Right atrium auricular region (tissue), 2 donors: ENCODE measurements around the gene TYW5. TPM values are rescaled to one million over a fixed set of nuclear protein-coding genes. Genes with fewer than 3 reads are reported as not detected.

Source experiments
- DNase-seq: peaks from one replicate; pipeline ENCODE4 v3.0.0-alpha.2; 2019; ENCODE audit warnings: low spot score
- H3K27ac ChIP-seq, 2 donors: fragments of 200-600 bp; sonication (generic); 1 replicate in 1 of 2; 2 replicates in 1 of 2; pipeline ENCODE4 v1.5.1; 2016 to 2019
- H3K27me3 ChIP-seq, 2 donors: fragments of 200-600 bp; sonication (generic); one replicate each; pipeline versions ENCODE4 v1.5.1 to v1.6.0; 2017 to 2019
- H3K36me3 ChIP-seq: fragments of 200-600 bp; sonication (generic); one replicate; pipeline ENCODE4 v1.5.1; 2016
- H3K4me1 ChIP-seq, 2 donors: fragments of 200-600 bp; sonication (generic); one replicate each; pipeline versions ENCODE4 v1.5.1 to v1.6.0; 2017 to 2019
- H3K4me3 ChIP-seq, 2 donors: fragments of 200-600 bp; sonication (generic); 1 replicate in 1 of 2; 2 replicates in 1 of 2; pipeline ENCODE4 v1.5.1; 2017 to 2019; ENCODE audit warnings: mild to moderate bottlenecking in 1 of 2, moderate library complexity in 1 of 2
- H3K9me3 ChIP-seq, 2 donors: fragments of 200-600 bp; sonication (generic); one replicate each; pipeline ENCODE4 v1.5.1; 2019
- total RNA-seq, 2 donors: library from RNA; depleted of rRNA; stranded (reverse); fragments of >200 nt; gene quantifications; one replicate each; pipeline ENCODE4 v1.1.0, GENCODE V29; 2016
- TF ChIP-seq, protein P1 (sequence below), 2 donors: fragments of 200-600 bp; sonication (generic); IDR thresholded peaks; one replicate each; pipeline ENCODE4 v1.5.1; 2019; ENCODE audit warnings: antibody characterized with exemption in 2 of 2

The TYW5 gene
- total RNA-seq, 2 donors from 2014 or later, result 1.9 to 3.3 TPM

DNA sequence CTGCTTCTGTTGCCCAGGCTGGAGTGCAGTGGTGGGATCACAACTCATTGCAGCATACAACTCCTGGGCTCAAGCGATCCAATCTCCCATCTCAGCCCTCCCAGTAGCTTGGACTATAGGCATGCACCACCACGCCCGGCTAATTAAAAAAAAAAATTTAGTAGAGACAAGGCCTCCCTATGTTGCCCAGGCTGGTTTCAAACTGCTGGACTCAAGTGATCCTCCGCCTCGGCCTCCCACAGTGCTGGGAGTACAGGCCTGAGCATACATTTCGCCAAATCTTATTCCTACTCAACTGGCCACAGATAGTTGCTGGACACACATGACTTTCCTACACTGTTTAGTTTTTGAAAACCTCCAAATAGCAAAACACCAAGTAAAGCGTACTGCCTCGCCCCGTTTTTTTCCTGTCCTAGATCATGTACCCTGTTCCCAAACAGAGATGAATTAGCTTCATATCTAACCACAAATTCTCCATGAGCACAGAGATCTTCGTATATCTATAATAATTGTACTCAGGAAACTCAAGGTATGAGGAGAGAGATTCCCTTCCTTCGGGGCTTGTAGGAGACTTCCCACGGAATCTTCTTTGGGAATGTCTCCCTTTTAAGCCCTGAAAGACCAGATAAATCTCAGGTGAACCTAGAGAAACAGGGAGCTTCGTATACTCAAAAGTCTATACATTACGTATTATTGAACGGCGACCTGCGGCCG is 44.8 kb downstream of the TYW5 start:
- Histone ChIP-seq H3K27ac (peak overlapping the region; percentile 98 to 99), H3K9me3 (no peaks in the 10 kb centered on the region), H3K4me3 (peak overlapping the region; percentile 92 to 96), H3K27me3 (no peaks in the 10 kb centered on the region), H3K36me3 (no peaks in the 10 kb centered on the region), H3K4me1 (peaks cover 0 to 26% of the 10 kb centered on the region in 2 donors)
- no peak for DNase-seq
- TF ChIP-seq, protein P1, sequence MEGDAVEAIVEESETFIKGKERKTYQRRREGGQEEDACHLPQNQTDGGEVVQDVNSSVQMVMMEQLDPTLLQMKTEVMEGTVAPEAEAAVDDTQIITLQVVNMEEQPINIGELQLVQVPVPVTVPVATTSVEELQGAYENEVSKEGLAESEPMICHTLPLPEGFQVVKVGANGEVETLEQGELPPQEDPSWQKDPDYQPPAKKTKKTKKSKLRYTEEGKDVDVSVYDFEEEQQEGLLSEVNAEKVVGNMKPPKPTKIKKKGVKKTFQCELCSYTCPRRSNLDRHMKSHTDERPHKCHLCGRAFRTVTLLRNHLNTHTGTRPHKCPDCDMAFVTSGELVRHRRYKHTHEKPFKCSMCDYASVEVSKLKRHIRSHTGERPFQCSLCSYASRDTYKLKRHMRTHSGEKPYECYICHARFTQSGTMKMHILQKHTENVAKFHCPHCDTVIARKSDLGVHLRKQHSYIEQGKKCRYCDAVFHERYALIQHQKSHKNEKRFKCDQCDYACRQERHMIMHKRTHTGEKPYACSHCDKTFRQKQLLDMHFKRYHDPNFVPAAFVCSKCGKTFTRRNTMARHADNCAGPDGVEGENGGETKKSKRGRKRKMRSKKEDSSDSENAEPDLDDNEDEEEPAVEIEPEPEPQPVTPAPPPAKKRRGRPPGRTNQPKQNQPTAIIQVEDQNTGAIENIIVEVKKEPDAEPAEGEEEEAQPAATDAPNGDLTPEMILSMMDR (IDR thresholded peaks at IDR 0.05), result no peak

DNA sequence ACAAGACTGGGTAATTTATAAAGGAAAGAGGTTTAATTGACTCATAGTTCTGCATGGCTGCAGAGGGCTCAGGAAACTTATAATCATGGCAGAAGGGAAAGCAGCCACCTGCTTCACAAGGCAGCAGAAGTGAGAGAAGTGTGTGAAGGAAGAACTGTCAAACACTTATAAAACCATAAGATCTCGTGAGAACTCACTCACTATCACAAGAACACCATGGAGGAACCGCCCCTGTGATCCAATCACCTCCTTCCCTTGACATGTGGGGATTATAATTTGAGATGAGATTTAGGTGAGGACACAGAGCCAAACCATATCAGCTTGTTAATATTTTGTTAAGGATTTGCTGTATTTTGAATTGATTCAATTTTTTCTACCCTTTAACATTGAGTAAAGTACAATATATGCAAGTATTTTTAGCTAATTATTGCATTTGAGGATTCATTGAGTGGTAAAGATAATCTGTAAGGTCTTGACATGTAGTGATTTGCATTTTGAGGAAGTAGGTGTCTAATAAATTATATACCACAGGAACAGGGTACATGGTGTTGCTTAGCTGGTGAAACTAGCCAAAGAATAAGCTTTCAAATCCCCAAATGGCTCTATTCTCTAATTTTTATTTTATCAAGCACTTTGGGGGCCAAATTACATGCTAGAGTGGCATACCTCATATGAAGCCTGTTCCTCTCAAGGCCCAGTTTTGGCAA is 48.1 kb downstream of the TYW5 start:
- Histone ChIP-seq H3K9me3 (no peaks in the 10 kb centered on the region), H3K27me3 (no peaks in the 10 kb centered on the region), H3K4me3 (no peak overlapping the region), H3K27ac (no peak overlapping the region), H3K36me3 (no peaks in the 10 kb centered on the region), H3K4me1 (peaks cover 0 to 10% of the 10 kb centered on the region in 2 donors)
- no peak for DNase-seq
- TF ChIP-seq, protein P1 (IDR thresholded peaks at IDR 0.05), result no peak

DNA sequence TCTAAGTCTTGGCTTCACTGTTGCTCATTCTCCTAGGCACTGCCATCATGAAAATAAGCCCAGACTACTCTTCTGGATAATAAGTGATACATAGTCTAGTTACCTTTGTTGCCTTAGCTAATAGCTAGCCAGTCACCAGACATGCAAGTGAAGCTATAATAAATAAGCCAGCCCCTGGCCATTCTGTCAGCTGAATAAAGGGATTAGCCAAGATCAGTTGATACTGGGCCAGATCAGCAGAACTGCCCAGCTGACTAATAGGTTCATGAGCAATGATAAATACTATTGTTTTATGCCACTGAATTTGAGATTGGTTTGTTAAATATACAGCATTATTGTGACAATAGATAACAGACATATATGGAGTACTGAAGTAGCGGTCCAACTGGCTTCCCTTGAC is 52.2 kb downstream of the TYW5 start:
- Histone ChIP-seq H3K36me3 (no peaks in the 10 kb centered on the region), H3K27me3 (no peaks in the 10 kb centered on the region), H3K4me1 (no peaks in the 10 kb centered on the region), H3K4me3 (no peak overlapping the region), H3K9me3 (no peaks in the 10 kb centered on the region), H3K27ac (no peak overlapping the region)
- TF ChIP-seq, protein P1 (IDR thresholded peaks at IDR 0.05), result no peak
- DNase-seq, result no peak

DNA sequence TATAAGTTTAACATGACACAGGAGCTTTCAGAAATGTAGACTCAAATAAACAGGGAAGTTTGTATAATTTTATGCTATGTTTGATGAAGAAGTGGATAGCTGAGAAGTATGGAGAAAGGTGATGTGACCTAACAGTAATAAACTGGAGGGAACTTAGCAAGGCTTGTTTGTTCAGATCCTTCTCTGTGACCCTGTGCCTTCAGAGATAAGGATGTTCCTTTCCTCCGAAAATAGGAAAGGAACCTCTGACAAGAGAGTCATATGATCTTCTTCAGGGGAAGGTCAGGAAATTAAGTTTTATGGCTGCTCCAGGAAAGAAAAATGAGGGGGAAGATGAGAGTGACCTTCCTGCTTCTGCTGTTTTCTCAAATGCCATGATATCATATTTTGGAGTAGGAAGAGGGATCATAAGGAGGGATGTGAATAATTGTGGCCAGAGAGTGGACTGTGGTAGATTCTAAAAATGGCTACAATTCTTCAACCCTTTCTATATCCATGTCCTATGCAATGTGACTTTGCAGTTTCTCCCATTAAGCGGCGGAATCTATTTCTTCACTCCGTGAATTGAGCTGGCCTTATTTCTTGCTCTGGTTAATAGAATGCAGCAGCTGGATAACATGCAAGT is 52.7 kb downstream of the TYW5 start:
- TF ChIP-seq, protein P1 (IDR thresholded peaks at IDR 0.05), result no peak
- Histone ChIP-seq H3K4me3 (no peak overlapping the region), H3K27me3 (no peaks in the 10 kb centered on the region), H3K9me3 (no peaks in the 10 kb centered on the region), H3K27ac (no peak overlapping the region), H3K36me3 (no peaks in the 10 kb centered on the region), H3K4me1 (no peaks in the 10 kb centered on the region)
- no peak for DNase-seq

DNA sequence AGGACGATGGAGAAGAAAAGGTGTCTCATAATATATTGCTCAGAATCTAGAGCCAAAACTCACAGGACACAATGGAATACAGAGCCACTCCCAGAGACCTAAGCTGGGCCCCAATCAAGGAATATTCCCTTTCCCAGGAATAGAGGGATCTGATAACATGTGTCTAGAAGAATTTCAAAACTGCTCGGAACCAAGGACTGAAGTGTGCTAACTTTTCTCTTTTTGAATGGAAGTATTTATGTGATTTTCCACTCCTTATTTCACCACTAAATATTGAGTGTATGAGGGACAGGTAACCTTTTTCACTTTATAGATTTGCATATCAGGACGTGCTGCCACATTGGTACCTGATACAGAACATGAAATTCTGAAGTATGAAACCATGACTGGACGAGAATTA is 53.3 kb downstream of the TYW5 start:
- no peaks in the 10 kb centered on the region for H3K4me1 ChIP-seq
- DNase-seq, result no peak
- H3K9me3 ChIP-seq, result no peaks in the 10 kb centered on the region
- no peak overlapping the region for H3K4me3 ChIP-seq
- H3K27ac ChIP-seq, result no peak overlapping the region
- H3K36me3 ChIP-seq, result no peaks in the 10 kb centered on the region
- TF ChIP-seq, protein P1 (IDR thresholded peaks at IDR 0.05), result no peak
- no peaks in the 10 kb centered on the region for H3K27me3 ChIP-seq
